GM18499 (cell line): ENCODE measurements around the gene IFT172.
A peak's percentile ranks its signal among the peaks of the same experiment; 100 is the strongest.

Source experiments
- ATAC-seq: cut with Tn5 transposase; IDR thresholded peaks from one replicate; pipeline ENCODE4 v1.9.1; 2021; ENCODE audit warnings: moderate number of reproducible peaks; ENCODE audit not compliant: insufficient read depth, unreplicated experiment

Gene IFT172

GRCh38 chr2:27494284-27494943 is 4.9 kb upstream of the IFT172 start:
- ATAC-seq: no peak

GRCh38 chr2:27493948-27494283 is 4.4 kb upstream of the IFT172 start:
- ATAC-seq: no peak

GRCh38 chr2:27492557-27492956 is 3.0 kb upstream of the IFT172 start:
- ATAC-seq: no peak

GRCh38 chr2:27489118-27489497 is 435 bp downstream of the IFT172 start:
- no peak for ATAC-seq

- ATAC-seq: no peak
Measured at GRCh38 chr2:27485496-27485895, 4.0 kb downstream of the IFT172 start.

- no peak for ATAC-seq
Measured at GRCh38 chr2:27471961-27472360, 17.6 kb downstream of the IFT172 start.

GRCh38 chr2:27464443-27464842 is 25.1 kb downstream of the IFT172 start:
- ATAC-seq: no peak

GRCh38 chr2:27461118-27461517 is 28.4 kb downstream of the IFT172 start:
- ATAC-seq: no peak

GRCh38 chr2:27453968-27454367 is 35.6 kb downstream of the IFT172 start:
- ATAC-seq: no peak

- no peak for ATAC-seq
Measured at GRCh38 chr2:27451095-27451494, 38.4 kb downstream of the IFT172 start.

- ATAC-seq: no peak
Measured at GRCh38 chr2:27448381-27448780, 41.2 kb downstream of the IFT172 start.

- ATAC-seq: no peak
Measured at GRCh38 chr2:27446057-27446456, 43.5 kb downstream of the IFT172 start.

GRCh38 chr2:27445615-27446014 is 43.9 kb downstream of the IFT172 start:
- no peak for ATAC-seq

GRCh38 chr2:27445155-27445554 is 44.4 kb downstream of the IFT172 start:
- no peak for ATAC-seq

- ATAC-seq: no peak
Measured at GRCh38 chr2:27442920-27443282, 46.6 kb downstream of the IFT172 start.

GRCh38 chr2:27441958-27442919 is 47.3 kb downstream of the IFT172 start, which contains the start of gene KRTCAP3:
KRTCAP3 (plus strand) TSS chr2:27442381; CDS start chr2:27442413, 32 bp downstream.
- ATAC-seq: no peak

- ATAC-seq: no peak
Measured at GRCh38 chr2:27441226-27441926, 48.2 kb downstream of the IFT172 start.

GRCh38 chr2:27435628-27436027 is 53.9 kb downstream of the IFT172 start:
- no peak for ATAC-seq

- no peak for ATAC-seq
Measured at GRCh38 chr2:27431395-27431794, 58.1 kb downstream of the IFT172 start.

GRCh38 chr2:27428978-27429541 is 60.5 kb downstream of the IFT172 start:
- peak; percentile 30 for ATAC-seq
